Chondrocyte (in vitro differentiated cells): Measurements from ENCODE around the gene ASIC3. TPM values are rescaled to one million over a fixed set of nuclear protein-coding genes. Genes with fewer than 3 reads are reported as not detected.
A peak's percentile ranks its signal among the peaks of the same experiment; 100 is the strongest.
"Not testable (repeated sequence)": the region's sequence is repeated elsewhere in the genome, so short reads cannot be mapped to it uniquely, and the experiment has no call there.

Experiments
- DNase-seq: peaks from one replicate; pipeline ENCODE4 v3.0.0; 2021; ENCODE audit warnings: mixed read lengths, low spot score
- H3K27ac Mint-ChIP-seq: one replicate; pipeline ENCODE4 v1.8.0; 2021; ENCODE audit warnings: mild to moderate bottlenecking, moderate library complexity, mixed read lengths; ENCODE audit not compliant: unreplicated experiment
- H3K27me3 Mint-ChIP-seq: 2 replicates; pipeline ENCODE4 v1.8.0; 2021; ENCODE audit warnings: low read depth, mixed read lengths
- H3K36me3 Mint-ChIP-seq: 2 replicates; pipeline ENCODE4 v1.8.0; 2021; ENCODE audit warnings: low read depth, mixed read lengths
- H3K4me1 Mint-ChIP-seq: 2 replicates; pipeline ENCODE4 v1.8.0; 2021; ENCODE audit warnings: low read depth, mild to moderate bottlenecking, mixed read lengths
- H3K4me3 Mint-ChIP-seq: one replicate; pipeline ENCODE4 v1.8.0; 2021; ENCODE audit warnings: mild to moderate bottlenecking, moderate library complexity, mixed read lengths; ENCODE audit not compliant: unreplicated experiment
- H3K9me3 Mint-ChIP-seq: 2 replicates; pipeline ENCODE4 v1.8.0; 2021; ENCODE audit warnings: low read depth, mixed read lengths
- CTCF ChIP-seq: fragments of 200-600 bp; sonication (generic); IDR thresholded peaks from 2 replicates; pipeline ENCODE4 v1.5.0; 2021; ENCODE audit warnings: antibody characterized with exemption, mild to moderate bottlenecking, moderate library complexity
- total RNA-seq: library from RNA; stranded (reverse); gene quantifications from 3 replicates; pipeline ENCODE4 v1.2.1, GENCODE V29; 2021

Gene ASIC3
- total RNA-seq, 1 donor from 2014 or later, result 2.4 TPM

- TF ChIP-seq CTCF, result no peak
Measured at GRCh38 chr7:151011097-151011409, 37.3 kb upstream of the ASIC3 start.

GRCh38 chr7:151011616-151012015 is 36.7 kb upstream of the ASIC3 start:
- H3K4me1 Mint-ChIP-seq, result peaks cover 21% of the 10 kb centered on the region
- DNase-seq, H3K36me3 Mint-ChIP-seq, H3K9me3 Mint-ChIP-seq, H3K4me3 Mint-ChIP-seq, H3K27ac Mint-ChIP-seq: not testable (repeated sequence)
- H3K27me3 Mint-ChIP-seq, result peaks cover 18% of the 10 kb centered on the region

More at GRCh38 chr7:151011097-151011409, 37.3 kb upstream of the ASIC3 start:
- Mint-ChIP-seq H3K36me3 (no peaks in the 10 kb centered on the region), H3K9me3 (no peaks in the 10 kb centered on the region), H3K4me3 (no peak overlapping the region), H3K27ac (no peak overlapping the region), H3K27me3 (peaks cover 18% of the 10 kb centered on the region), H3K4me1 (peaks cover 21% of the 10 kb centered on the region)
- DNase-seq, result no peak

- TF ChIP-seq CTCF, result no peak
- no peaks in the 10 kb centered on the region for H3K9me3 Mint-ChIP-seq
- H3K27ac Mint-ChIP-seq, result no peak overlapping the region
- H3K4me3 Mint-ChIP-seq, result no peak overlapping the region
- no peaks in the 10 kb centered on the region for H3K36me3 Mint-ChIP-seq
- peaks cover 20% of the 10 kb centered on the region for H3K4me1 Mint-ChIP-seq
- DNase-seq, result no peak
- peaks cover 18% of the 10 kb centered on the region for H3K27me3 Mint-ChIP-seq
Measured at GRCh38 chr7:151012031-151012692, 36.2 kb upstream of the ASIC3 start.

GRCh38 chr7:151012911-151013347 is 35.4 kb upstream of the ASIC3 start:
- H3K36me3 Mint-ChIP-seq, result no peaks in the 10 kb centered on the region
- no peak overlapping the region for H3K4me3 Mint-ChIP-seq
- H3K27me3 Mint-ChIP-seq, result peaks cover 18% of the 10 kb centered on the region
- H3K4me1 Mint-ChIP-seq, result peaks cover 17% of the 10 kb centered on the region
- DNase-seq, result no peak
- no peaks in the 10 kb centered on the region for H3K9me3 Mint-ChIP-seq
- TF ChIP-seq CTCF, result peak; percentile 76
- H3K27ac Mint-ChIP-seq, result no peak overlapping the region

GRCh38 chr7:151013356-151013732 is 35.0 kb upstream of the ASIC3 start:
- Mint-ChIP-seq H3K9me3 (no peaks in the 10 kb centered on the region), H3K4me3 (no peak overlapping the region), H3K27ac (no peak overlapping the region), H3K36me3 (no peaks in the 10 kb centered on the region), H3K4me1 (peaks cover 20% of the 10 kb centered on the region), H3K27me3 (peaks cover 21% of the 10 kb centered on the region)
- TF ChIP-seq CTCF, result no peak
- no peak for DNase-seq
